Smooth muscle cell (in vitro differentiated cells): Measurements from ENCODE around the gene LST1. TPM values are rescaled to one million over a fixed set of nuclear protein-coding genes. Genes with fewer than 3 reads are reported as not detected.
A peak's percentile ranks its signal among the peaks of the same experiment; 100 is the strongest.

ENCODE experiments used
- DNase-seq: peaks from one replicate; lab custom pipeline; 2025; ENCODE audit not compliant: unreplicated experiment; lab: John Stamatoyannopoulos, UW
- H2AFZ ChIP-seq: fragments of 200-600 bp; sonication (generic); 2 replicates; pipeline ENCODE4 v1.6.0; 2016; ENCODE audit warnings: antibody characterized with exemption, low read depth, mild to moderate bottlenecking
- H3F3A ChIP-seq: fragments of 200-600 bp; sonication (generic); 2 replicates; pipeline ENCODE4 v1.6.0; 2017; ENCODE audit warnings: antibody characterized with exemption, low read depth
- H3K27ac ChIP-seq: fragments of 200-600 bp; sonication (generic); 2 replicates; pipeline ENCODE4 v1.5.1; 2016; ENCODE audit warnings: low read depth, mild to moderate bottlenecking
- H3K27me3 ChIP-seq: fragments of 200-600 bp; sonication (generic); 2 replicates; pipeline ENCODE4 v1.6.1; 2016; ENCODE audit warnings: low read depth, mild to moderate bottlenecking
- H3K36me3 ChIP-seq: fragments of 200-600 bp; sonication (generic); 2 replicates; pipeline ENCODE4 v1.5.1; 2016; ENCODE audit warnings: low read depth
- H3K4me1 ChIP-seq: fragments of 200-600 bp; sonication (generic); 2 replicates; pipeline ENCODE4 v1.5.1; 2016; ENCODE audit warnings: low read depth
- H3K4me2 ChIP-seq: fragments of 200-600 bp; sonication (generic); 2 replicates; pipeline ENCODE4 v1.6.0; 2016; ENCODE audit warnings: mild to moderate bottlenecking
- H3K4me3 ChIP-seq: fragments of 200-600 bp; sonication (generic); 2 replicates; pipeline ENCODE4 v1.5.1; 2016; ENCODE audit warnings: mild to moderate bottlenecking
- H3K79me2 ChIP-seq: fragments of 200-600 bp; sonication (generic); 2 replicates; pipeline ENCODE4 v1.6.0; 2016; ENCODE audit warnings: low read depth, mild to moderate bottlenecking
- H3K9ac ChIP-seq: fragments of 200-600 bp; sonication (generic); 2 replicates; pipeline ENCODE4 v1.6.0; 2016; ENCODE audit warnings: low read depth
- H3K9me3 ChIP-seq: fragments of 200-600 bp; sonication (generic); replicated peaks from 2 replicates; pipeline ENCODE4 v1.5.1; 2016; ENCODE audit warnings: low read depth
- H4K20me1 ChIP-seq: fragments of 200-600 bp; sonication (generic); 2 replicates; pipeline ENCODE4 v1.6.0; 2016; ENCODE audit warnings: low read depth
- CTCF ChIP-seq: fragments of 200-600 bp; sonication (generic); IDR thresholded peaks from 2 replicates; pipeline ENCODE4 v1.5.1; 2017; ENCODE audit warnings: borderline replicate concordance, mild to moderate bottlenecking, antibody characterized with exemption; ENCODE audit not compliant: insufficient read depth, poor library complexity, severe bottlenecking
- WGBS: methylation state at CpG from one replicate; pipeline ENCODE4 v1.1.7; 2016; ENCODE audit warnings: low lambda C conversion rate; 5-methylcytosine and 5-hydroxymethylcytosine counted together
- polyA plus RNA-seq: library from polyadenylated mRNA; unstranded; fragments of >200 nt; fragmentation: Nextera tagmentation; extraction: Ambion mirVana; gene quantifications from 2 replicates; pipeline ENCODE4 v1.2.1, GENCODE V29; 2016
- total RNA-seq: library from RNA; depleted of rRNA; stranded (reverse); fragments of >200 nt; gene quantifications from 2 replicates; pipeline ENCODE4 v1.2.3, GENCODE V29; 2014

LST1 gene
- total RNA-seq (not detected in 2 replicates), polyA plus RNA-seq (1.4 and 1.7 TPM in 2 replicates)

GRCh38 chr6:31586008-31586407 is at the start of gene LST1:
Gene LST1, plus strand, starts transcription at chr6:31586277. Its CDS starts 1,023 bp downstream, at chr6:31587300.
- no peak within 1 kb of the TSS for H3K4me2 ChIP-seq
- H3K9me3 ChIP-seq, result no peaks in the 10 kb centered on the region
- H3K36me3 ChIP-seq, result no peaks in the 10 kb centered on the region
- H3K27ac ChIP-seq, result no peak within 1 kb of the TSS
- no peak for TF ChIP-seq CTCF
- no peaks in the 10 kb centered on the region for H3K79me2 ChIP-seq
- H3K27me3 ChIP-seq, result no peaks in the 10 kb centered on the region
- WGBS, result 76% methylated on average over 1 of the region's 1 CpG
- no peak for DNase-seq
- no peak within 1 kb of the TSS for H3K9ac ChIP-seq
- no peaks in the 10 kb centered on the region for H3F3A ChIP-seq
- no peaks in the 10 kb centered on the region for H4K20me1 ChIP-seq
- H2AFZ ChIP-seq, result no peak within 1 kb of the TSS
- H3K4me1 ChIP-seq, result no peaks in the 10 kb centered on the region
- H3K4me3 ChIP-seq, result no peak within 1 kb of the TSS

DNA sequence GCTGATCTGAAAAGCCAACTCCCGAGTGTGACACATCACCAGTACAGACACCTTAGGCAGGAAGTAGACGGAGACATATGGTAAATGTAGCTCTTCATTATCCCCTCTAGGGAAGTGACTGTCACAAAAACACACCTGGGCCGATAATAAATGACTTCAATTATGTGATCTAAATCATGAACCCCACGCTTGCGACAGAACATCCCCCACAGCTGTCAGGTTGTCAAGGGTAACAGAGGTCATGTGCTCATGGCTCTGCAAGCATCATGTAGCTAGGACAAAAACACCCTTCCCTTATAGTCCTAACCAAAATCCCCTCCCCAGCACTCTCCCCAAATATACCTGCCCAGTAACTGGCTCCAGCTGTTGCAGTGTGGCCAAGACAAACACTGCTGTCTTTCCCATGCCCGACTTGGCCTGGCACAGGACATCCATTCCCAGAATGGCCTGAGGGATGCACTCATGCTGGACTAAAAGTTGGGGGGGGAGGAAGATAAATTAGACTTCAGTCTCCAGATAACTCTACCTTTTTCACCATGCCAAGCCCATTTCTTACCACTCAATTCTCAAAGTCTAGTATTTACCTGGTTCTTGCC is 47.2 kb upstream of the LST1 start:
- Histone ChIP-seq H3K4me3 (peak overlapping the region; percentile 93), H3K4me1 (peaks cover 20% of the 10 kb centered on the region), H3F3A (peaks cover 26% of the 10 kb centered on the region), H3K27ac (no peak overlapping the region), H3K9me3 (no peaks in the 10 kb centered on the region), H3K27me3 (no peaks in the 10 kb centered on the region), H4K20me1 (peaks cover 75% of the 10 kb centered on the region), H3K36me3 (peaks cover 16% of the 10 kb centered on the region), H3K9ac (peak overlapping the region; percentile 95), H2AFZ (no peak overlapping the region), H3K4me2 (peak overlapping the region; percentile 99), H3K79me2 (peaks cover 72% of the 10 kb centered on the region)
- no peak for DNase-seq
- WGBS, result 91% methylated on average over 6 of the region's 6 CpGs
- TF ChIP-seq CTCF, result no peak

- TF ChIP-seq CTCF, result no peak
- H3K9me3 ChIP-seq, result no peaks in the 10 kb centered on the region
- H3K9ac ChIP-seq, result peak overlapping the region; percentile 95
- H3K27ac ChIP-seq, result peak overlapping the region; percentile 90
- no peak overlapping the region for H2AFZ ChIP-seq
- WGBS, result 13% methylated on average over 4 of the region's 4 CpGs
- peaks cover 20% of the 10 kb centered on the region for H3K4me1 ChIP-seq
- H3K4me2 ChIP-seq, result peak overlapping the region; percentile 99
- peaks cover 58% of the 10 kb centered on the region for H4K20me1 ChIP-seq
- H3K4me3 ChIP-seq, result peak overlapping the region; percentile 93
- peaks cover 68% of the 10 kb centered on the region for H3K79me2 ChIP-seq
- H3F3A ChIP-seq, result peaks cover 17% of the 10 kb centered on the region
- no peaks in the 10 kb centered on the region for H3K27me3 ChIP-seq
- no peak for DNase-seq
- peaks cover 7% of the 10 kb centered on the region for H3K36me3 ChIP-seq
Observed at GRCh38 chr6:31540640-31541039, 45.4 kb upstream of the LST1 start.
